HepG2 (cell line): Measurements from ENCODE around the gene GRIK1. TPM values are rescaled to one million over a fixed set of nuclear protein-coding genes. Genes with fewer than 3 reads are reported as not detected.

Experiments used
- ATAC-seq: fragments of 200-7000 bp; cut with Tn5 transposase; 3 replicates; pipeline ENCODE4 v1.9.1; 2020; ENCODE audit warnings: mild to moderate bottlenecking, moderate library complexity
- BruUV-seq: library from RNA; stranded (reverse); fragments of 400-500 nt; replicated peaks from 2 replicates; lab custom pipeline; 2021; lab: Mats Ljungman, UMichigan
- CTCF ChIA-PET: fragments of 300-600 bp; formaldehyde crosslinking; extraction: SDS; loops from one replicate; lab custom pipeline; 2021; ENCODE audit warnings: low total read pairs, inconsistent platforms, low intra/inter-chr PET ratio; lab: Yijun Ruan, JAX
- POLR2A ChIA-PET: fragments of 350-600 bp; sonication (Branson Sonifier 250); formaldehyde crosslinking; loops from one replicate; lab custom pipeline; 2020; ENCODE audit warnings: antibody characterized with exemption, inconsistent platforms; lab: Yijun Ruan, JAX
- DNase-seq: peaks from one replicate; pipeline ENCODE4 v3.0.0-alpha.2; 2015; ENCODE audit warnings: low spot score
- FAIRE-seq: peaks from 3 replicates; lab custom pipeline; 2011; peaks lifted over from hg19 to GRCh38; lab: Jason Lieb, UNC
- H2AFZ ChIP-seq: one replicate; pipeline ENCODE4 v1.6.1; 2011; ENCODE audit warnings: low read length, inconsistent platforms
- H3K27ac ChIP-seq: fragments of 300-600 bp; 3 replicates; pipeline ENCODE4 v1.8.0; 2011; ENCODE audit warnings: mixed run types, mild to moderate bottlenecking, mixed read lengths, low read length, inconsistent platforms; ENCODE audit not compliant: insufficient read depth; ENCODE audit errors: extremely low read length
- H3K27me3 ChIP-seq, 2 experiments: fragments of 200-600 bp in 1 of 2; 2 replicates in 1 of 2; 3 replicates in 1 of 2; pipeline versions ENCODE4 v1.6.0 to v1.8.0; 2011; ENCODE audit warnings: low read length in 2 of 2, mild to moderate bottlenecking in 2 of 2, moderate library complexity in 2 of 2, inconsistent platforms in 1 of 2; ENCODE audit not compliant: insufficient read depth in 2 of 2, control insufficient read depth in 1 of 2
- H3K36me3 ChIP-seq, 2 experiments: fragments of 200-600 bp in 1 of 2; replicated peaks in 1 of 2; 2 replicates in 1 of 2; 3 replicates in 1 of 2; pipeline versions ENCODE4 v1.5.1 to v1.8.0; 2011; ENCODE audit warnings: low read length in 2 of 2, inconsistent platforms in 1 of 2; ENCODE audit not compliant: insufficient read depth in 2 of 2, control insufficient read depth in 1 of 2
- H3K4me1 ChIP-seq: 2 replicates; pipeline ENCODE4 v1.5.1; 2012; ENCODE audit warnings: low read length, inconsistent platforms; ENCODE audit not compliant: insufficient read depth
- H3K4me2 ChIP-seq: 2 replicates; pipeline ENCODE4 v1.6.0; 2011; ENCODE audit warnings: low read depth, low read length, inconsistent platforms
- H3K4me3 ChIP-seq, 3 experiments: fragments of 200-600 bp in 1 of 3; sonication (generic), shearing (Covaris generic) in 1 of 3; replicated peaks in 1 of 3; 2 replicates each; pipeline ENCODE4 v1.5.1; 2011 to 2016; ENCODE audit warnings: low read length in 3 of 3, inconsistent platforms in 2 of 3, low read depth in 2 of 3, mild to moderate bottlenecking in 2 of 3, control low read depth in 1 of 3, mixed read lengths in 1 of 3; ENCODE audit not compliant: insufficient read depth in 1 of 3
- H3K79me2 ChIP-seq: one replicate; pipeline ENCODE4 v1.6.1; 2011; ENCODE audit warnings: low read length, inconsistent platforms; ENCODE audit not compliant: insufficient read depth
- H3K9ac ChIP-seq: 2 replicates; pipeline ENCODE4 v1.6.0; 2011; ENCODE audit warnings: mild to moderate bottlenecking, low read depth, low read length, inconsistent platforms; ENCODE audit not compliant: insufficient read depth
- H3K9me3 ChIP-seq: 2 replicates; pipeline ENCODE4 v1.5.1; 2012; ENCODE audit warnings: mild to moderate bottlenecking, low read length
- H4K20me1 ChIP-seq: 2 replicates; pipeline ENCODE4 v1.6.0; 2011; ENCODE audit warnings: inconsistent platforms, mild to moderate bottlenecking, low read length, moderate library complexity; ENCODE audit not compliant: insufficient read depth
- DNMT1 ChIP-seq: sonication (generic); formaldehyde crosslinking; IDR thresholded peaks from 2 replicates; pipeline ENCODE4 v1.5.1; 2020; ENCODE audit warnings: mild to moderate bottlenecking, missing genetic modification reagents
- FOXJ3 ChIP-seq: sonication (generic); formaldehyde crosslinking; IDR thresholded peaks from 2 replicates; pipeline ENCODE4 v1.4.0; 2020; ENCODE audit warnings: missing genetic modification reagents, mild to moderate bottlenecking, borderline replicate concordance
- HOXA5 ChIP-seq: sonication (generic); formaldehyde crosslinking; IDR thresholded peaks from 2 replicates; pipeline ENCODE4 v1.4.0; 2020; ENCODE audit warnings: missing genetic modification reagents
- RARA ChIP-seq: IDR thresholded peaks from 2 replicates; pipeline ENCODE4 v1.6.1; 2016; ENCODE audit warnings: missing genetic modification reagents, missing compliant biosample characterization
- ZNF263 ChIP-seq: sonication (generic); formaldehyde crosslinking; IDR thresholded peaks from 2 replicates; pipeline ENCODE4 v1.4.0; 2020; ENCODE audit warnings: missing genetic modification reagents
- ZNF430 ChIP-seq: sonication (generic); formaldehyde crosslinking; IDR thresholded peaks from 2 replicates; pipeline ENCODE4 v1.9.0; 2021; ENCODE audit warnings: mild to moderate bottlenecking, missing genetic modification reagents
- ZNF670 ChIP-seq: sonication (generic); formaldehyde crosslinking; IDR thresholded peaks from 2 replicates; pipeline ENCODE4 v1.8.0; 2022; ENCODE audit warnings: mild to moderate bottlenecking, missing genetic modification reagents, borderline replicate concordance
- WGBS: methylation state at CpG from one replicate; pipeline ENCODE4 v1.1.6; 2017; ENCODE audit warnings: low lambda C conversion rate; 5-methylcytosine and 5-hydroxymethylcytosine counted together
- in situ Hi-C: cut with HindIII; loops from 2 replicates; pipeline ENCODE4 v1.10.0; 2017; ENCODE audit warnings: low pct_unique_long_range_greater_than_20kb; ENCODE audit not compliant: extremely low pct_ligation_motif_present
- intact Hi-C: fragments of 100-400 bp; cut with micrococcal nuclease; formaldehyde crosslinking; loops from one replicate; pipeline ENCODE4 v1.10.0; 2022; ENCODE audit not compliant: unreplicated experiment
- polyA plus RNA-seq, 8 experiments: library from polyadenylated mRNA; depleted of rRNA in 3 of 8; stranded (reverse) in 7 of 8; unstranded in 1 of 8; fragments of >200 nt; fragmentation: Illumina TruSeq in 4 of 8; extraction: Trizol in 4 of 8; gene quantifications; 2 replicates each; pipeline versions ENCODE4 v1.2.1 to v1.2.3, GENCODE V29; 2011 to 2016; ENCODE audit warnings: low read depth in 4 of 8, missing spikeins in 1 of 8, mixed read lengths in 1 of 8; ENCODE audit not compliant: insufficient read depth in 1 of 8
- total RNA-seq, 5 experiments: library from RNA; depleted of rRNA; stranded (reverse); fragments of >200 nt; fragmentation: Illumina TruSeq; extraction: Trizol; gene quantifications; 2 replicates each; pipeline ENCODE4 v1.2.3, GENCODE V29; 2016; ENCODE audit warnings: low read depth in 1 of 5
- TF ChIP-seq, protein P1 (sequence below): sonication (generic); formaldehyde crosslinking; IDR thresholded peaks from 2 replicates; pipeline ENCODE4 v1.5.1; 2020; ENCODE audit warnings: mild to moderate bottlenecking, missing genetic modification reagents, moderate library complexity
- TF ChIP-seq, protein P2 (sequence below): sonication (generic); formaldehyde crosslinking; IDR thresholded peaks from 2 replicates; pipeline ENCODE4 v1.4.0; 2020; ENCODE audit warnings: mild to moderate bottlenecking, missing genetic modification reagents
- TF ChIP-seq, protein P3 (sequence below): sonication (generic); formaldehyde crosslinking; IDR thresholded peaks from 2 replicates; pipeline ENCODE4 v1.4.0; 2020; ENCODE audit warnings: missing genetic modification reagents, mild to moderate bottlenecking, borderline replicate concordance
- TF ChIP-seq, protein P4 (sequence below): sonication (generic); formaldehyde crosslinking; IDR thresholded peaks from 2 replicates; pipeline ENCODE4 v1.5.1; 2020; ENCODE audit warnings: mild to moderate bottlenecking, missing genetic modification reagents

GRIK1 gene
- total and polyA plus RNA-seq, 2 of the 13 experiments (the other 11 are each of a cell fraction or from before 2014, with no cell fraction given): not detected

DNA sequence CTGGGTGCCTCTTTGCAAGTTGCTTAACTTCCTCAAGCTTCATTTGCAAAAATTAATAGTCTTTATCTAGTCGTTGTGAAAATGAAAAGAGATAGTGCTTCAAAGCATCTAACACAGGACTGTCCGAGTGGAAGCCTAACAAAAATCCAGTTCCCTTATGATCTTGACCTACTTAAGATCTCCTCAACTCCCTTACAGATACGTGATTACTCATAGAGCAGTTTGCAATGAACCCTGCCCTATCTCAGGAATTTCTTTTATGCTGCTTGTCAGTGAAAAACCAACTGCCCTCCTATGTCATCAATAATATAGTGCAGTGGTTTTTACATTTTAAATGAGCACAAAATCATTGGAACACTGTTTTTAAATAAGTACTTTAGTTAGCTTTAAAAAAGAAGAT is 326.8 kb downstream of the GRIK1 start:
- H3K4me2 ChIP-seq: no peak overlapping the region
- H4K20me1 ChIP-seq: no peaks in the 10 kb centered on the region
- DNase-seq: no peak
- in situ Hi-C loops: no loop called here
- H3K4me3 ChIP-seq: no peak overlapping the region
- POLR2A ChIA-PET: no interaction called here
- TF ChIP-seq, protein P1, sequence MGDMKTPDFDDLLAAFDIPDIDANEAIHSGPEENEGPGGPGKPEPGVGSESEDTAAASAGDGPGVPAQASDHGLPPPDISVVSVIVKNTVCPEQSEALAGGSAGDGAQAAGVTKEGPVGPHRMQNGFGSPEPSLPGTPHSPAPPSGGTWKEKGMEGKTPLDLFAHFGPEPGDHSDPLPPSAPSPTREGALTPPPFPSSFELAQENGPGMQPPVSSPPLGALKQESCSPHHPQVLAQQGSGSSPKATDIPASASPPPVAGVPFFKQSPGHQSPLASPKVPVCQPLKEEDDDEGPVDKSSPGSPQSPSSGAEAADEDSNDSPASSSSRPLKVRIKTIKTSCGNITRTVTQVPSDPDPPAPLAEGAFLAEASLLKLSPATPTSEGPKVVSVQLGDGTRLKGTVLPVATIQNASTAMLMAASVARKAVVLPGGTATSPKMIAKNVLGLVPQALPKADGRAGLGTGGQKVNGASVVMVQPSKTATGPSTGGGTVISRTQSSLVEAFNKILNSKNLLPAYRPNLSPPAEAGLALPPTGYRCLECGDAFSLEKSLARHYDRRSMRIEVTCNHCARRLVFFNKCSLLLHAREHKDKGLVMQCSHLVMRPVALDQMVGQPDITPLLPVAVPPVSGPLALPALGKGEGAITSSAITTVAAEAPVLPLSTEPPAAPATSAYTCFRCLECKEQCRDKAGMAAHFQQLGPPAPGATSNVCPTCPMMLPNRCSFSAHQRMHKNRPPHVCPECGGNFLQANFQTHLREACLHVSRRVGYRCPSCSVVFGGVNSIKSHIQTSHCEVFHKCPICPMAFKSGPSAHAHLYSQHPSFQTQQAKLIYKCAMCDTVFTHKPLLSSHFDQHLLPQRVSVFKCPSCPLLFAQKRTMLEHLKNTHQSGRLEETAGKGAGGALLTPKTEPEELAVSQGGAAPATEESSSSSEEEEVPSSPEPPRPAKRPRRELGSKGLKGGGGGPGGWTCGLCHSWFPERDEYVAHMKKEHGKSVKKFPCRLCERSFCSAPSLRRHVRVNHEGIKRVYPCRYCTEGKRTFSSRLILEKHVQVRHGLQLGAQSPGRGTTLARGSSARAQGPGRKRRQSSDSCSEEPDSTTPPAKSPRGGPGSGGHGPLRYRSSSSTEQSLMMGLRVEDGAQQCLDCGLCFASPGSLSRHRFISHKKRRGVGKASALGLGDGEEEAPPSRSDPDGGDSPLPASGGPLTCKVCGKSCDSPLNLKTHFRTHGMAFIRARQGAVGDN (CRISPR knock-in tag): no peak
- TF ChIP-seq, protein P2, sequence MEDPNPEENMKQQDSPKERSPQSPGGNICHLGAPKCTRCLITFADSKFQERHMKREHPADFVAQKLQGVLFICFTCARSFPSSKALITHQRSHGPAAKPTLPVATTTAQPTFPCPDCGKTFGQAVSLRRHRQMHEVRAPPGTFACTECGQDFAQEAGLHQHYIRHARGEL (CRISPR knock-in tag): no peak
- no peak for TF ChIP-seq ZNF670 (CRISPR knock-in tag)
- TF ChIP-seq, protein P3, sequence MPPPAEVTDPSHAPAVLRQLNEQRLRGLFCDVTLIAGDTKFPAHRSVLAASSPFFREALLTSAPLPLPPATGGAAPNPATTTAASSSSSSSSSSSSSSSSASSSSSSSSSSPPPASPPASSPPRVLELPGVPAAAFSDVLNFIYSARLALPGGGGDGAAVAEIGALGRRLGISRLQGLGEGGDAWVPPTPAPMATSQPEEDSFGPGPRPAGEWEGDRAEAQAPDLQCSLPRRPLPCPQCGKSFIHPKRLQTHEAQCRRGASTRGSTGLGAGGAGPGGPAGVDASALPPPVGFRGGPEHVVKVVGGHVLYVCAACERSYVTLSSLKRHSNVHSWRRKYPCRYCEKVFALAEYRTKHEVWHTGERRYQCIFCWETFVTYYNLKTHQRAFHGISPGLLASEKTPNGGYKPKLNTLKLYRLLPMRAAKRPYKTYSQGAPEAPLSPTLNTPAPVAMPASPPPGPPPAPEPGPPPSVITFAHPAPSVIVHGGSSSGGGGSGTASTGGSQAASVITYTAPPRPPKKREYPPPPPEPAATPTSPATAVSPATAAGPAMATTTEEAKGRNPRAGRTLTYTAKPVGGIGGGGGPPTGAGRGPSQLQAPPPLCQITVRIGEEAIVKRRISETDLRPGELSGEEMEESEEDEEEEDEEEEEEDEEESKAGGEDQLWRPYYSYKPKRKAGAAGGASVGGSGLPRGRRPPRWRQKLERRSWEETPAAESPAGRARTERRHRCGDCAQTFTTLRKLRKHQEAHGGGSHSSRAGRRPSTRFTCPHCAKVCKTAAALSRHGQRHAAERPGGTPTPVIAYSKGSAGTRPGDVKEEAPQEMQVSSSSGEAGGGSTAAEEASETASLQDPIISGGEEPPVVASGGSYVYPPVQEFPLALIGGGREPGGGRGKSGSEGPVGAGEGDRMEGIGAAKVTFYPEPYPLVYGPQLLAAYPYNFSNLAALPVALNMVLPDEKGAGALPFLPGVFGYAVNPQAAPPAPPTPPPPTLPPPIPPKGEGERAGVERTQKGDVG: no peak
- TF ChIP-seq ZNF263 (CRISPR knock-in tag): no peak
- no peak for TF ChIP-seq HOXA5
- TF ChIP-seq RARA (CRISPR knock-in tag): no peak
- TF ChIP-seq, protein P4, sequence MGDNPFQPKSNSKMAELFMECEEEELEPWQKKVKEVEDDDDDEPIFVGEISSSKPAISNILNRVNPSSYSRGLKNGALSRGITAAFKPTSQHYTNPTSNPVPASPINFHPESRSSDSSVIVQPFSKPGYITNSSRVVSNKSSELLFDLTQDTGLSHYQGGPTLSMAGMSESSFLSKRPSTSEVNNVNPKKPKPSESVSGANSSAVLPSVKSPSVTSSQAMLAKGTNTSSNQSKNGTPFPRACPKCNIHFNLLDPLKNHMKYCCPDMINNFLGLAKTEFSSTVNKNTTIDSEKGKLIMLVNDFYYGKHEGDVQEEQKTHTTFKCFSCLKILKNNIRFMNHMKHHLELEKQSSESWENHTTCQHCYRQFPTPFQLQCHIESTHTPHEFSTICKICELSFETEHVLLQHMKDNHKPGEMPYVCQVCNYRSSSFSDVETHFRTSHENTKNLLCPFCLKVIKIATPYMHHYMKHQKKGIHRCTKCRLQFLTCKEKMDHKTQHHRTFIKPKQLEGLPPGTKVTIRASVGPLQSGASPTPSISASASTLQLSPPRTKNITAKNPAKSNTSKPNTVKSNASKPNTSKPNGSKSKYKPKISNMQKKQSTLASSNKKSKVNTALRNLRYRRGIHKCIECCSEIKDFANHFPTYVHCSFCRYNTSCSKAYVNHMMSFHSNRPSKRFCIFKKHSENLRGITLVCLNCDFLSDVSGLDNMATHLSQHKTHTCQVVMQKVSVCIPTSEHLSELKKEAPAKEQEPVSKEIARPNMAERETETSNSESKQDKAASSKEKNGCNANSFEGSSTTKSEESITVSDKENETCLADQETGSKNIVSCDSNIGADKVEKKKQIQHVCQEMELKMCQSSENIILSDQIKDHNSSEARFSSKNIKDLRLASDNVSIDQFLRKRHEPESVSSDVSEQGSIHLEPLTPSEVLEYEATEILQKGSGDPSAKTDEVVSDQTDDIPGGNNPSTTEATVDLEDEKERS (CRISPR knock-in tag): no peak
- no peak for TF ChIP-seq FOXJ3
- TF ChIP-seq ZNF430 (CRISPR knock-in tag): no peak
- TF ChIP-seq DNMT1 (CRISPR knock-in tag): no peak
- TF ChIP-seq, all 625 proteins: peak for 0
- ATAC-seq (no peak), FAIRE-seq (no peak)
- H2AFZ ChIP-seq: no peak overlapping the region
- H3K27ac ChIP-seq: no peak overlapping the region
- WGBS: 0% methylated on average over 3 of the region's 3 CpGs
- CTCF ChIA-PET: no interaction called here
- H3K79me2 ChIP-seq: no peaks in the 10 kb centered on the region
- intact Hi-C loops: no loop called here
- no TSS peak for BruUV-seq
- no peak overlapping the region for H3K9ac ChIP-seq
- H3K36me3 ChIP-seq: no peaks in the 10 kb centered on the region
- H3K27me3 ChIP-seq: no peaks in the 10 kb centered on the region
- H3K9me3 ChIP-seq: no peaks in the 10 kb centered on the region
- no peaks in the 10 kb centered on the region for H3K4me1 ChIP-seq
